HG03520 (cell line): Measurements from ENCODE around the gene ACTN1.
"Not testable (repeated sequence)": the region's sequence is repeated elsewhere in the genome, so short reads cannot be mapped to it uniquely, and the experiment has no call there.

Experiments
- ATAC-seq: cut with Tn5 transposase; IDR thresholded peaks from one replicate; pipeline ENCODE4 v1.9.1; 2021; ENCODE audit warnings: mild to moderate bottlenecking, moderate library complexity; ENCODE audit not compliant: unreplicated experiment

ACTN1 gene

GRCh38 chr14:68979021-68979721, at the start of gene ACTN1:
Gene ACTN1, minus strand, starts transcription at chr14:68979302. Its CDS starts 246 bp downstream, at chr14:68979056.
- ATAC-seq: no peak

DNA sequence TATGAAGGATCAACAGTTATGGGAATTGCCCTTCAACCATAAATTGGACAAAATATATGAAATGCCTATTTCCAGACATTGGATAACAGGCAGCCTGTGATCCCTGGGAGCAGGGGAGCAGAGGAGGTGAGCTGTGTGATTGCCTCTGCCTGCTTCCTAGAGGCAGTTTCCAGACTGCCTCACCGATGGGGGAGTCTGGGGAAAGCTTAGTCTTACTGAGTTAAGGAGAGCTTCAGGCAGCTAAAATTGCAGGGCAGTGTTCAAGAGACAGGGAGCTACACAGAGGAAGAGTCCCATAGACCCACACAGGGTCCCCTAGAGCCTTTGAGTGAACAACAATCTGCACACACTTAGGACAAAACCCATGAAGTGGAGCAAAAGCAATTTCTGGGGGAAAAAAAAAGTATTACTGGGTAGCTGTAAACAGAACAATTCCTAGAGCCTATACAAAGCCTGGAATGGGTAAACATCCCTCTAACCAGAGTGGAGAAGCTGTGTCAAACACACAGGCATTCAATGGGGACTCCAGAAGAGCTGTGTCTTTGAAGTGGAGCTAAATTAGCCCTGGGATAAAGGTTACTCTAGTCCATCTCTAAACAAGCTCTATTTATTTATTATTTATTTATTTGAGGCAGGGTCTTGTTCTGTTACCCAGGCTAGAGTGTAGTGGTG, 48.3 kb upstream of the ACTN1 start:
- ATAC-seq: no peak

- no peak for ATAC-seq
These were observed 43.9 kb upstream of the ACTN1 start for GRCh38 chr14:69023035-69023434.

DNA sequence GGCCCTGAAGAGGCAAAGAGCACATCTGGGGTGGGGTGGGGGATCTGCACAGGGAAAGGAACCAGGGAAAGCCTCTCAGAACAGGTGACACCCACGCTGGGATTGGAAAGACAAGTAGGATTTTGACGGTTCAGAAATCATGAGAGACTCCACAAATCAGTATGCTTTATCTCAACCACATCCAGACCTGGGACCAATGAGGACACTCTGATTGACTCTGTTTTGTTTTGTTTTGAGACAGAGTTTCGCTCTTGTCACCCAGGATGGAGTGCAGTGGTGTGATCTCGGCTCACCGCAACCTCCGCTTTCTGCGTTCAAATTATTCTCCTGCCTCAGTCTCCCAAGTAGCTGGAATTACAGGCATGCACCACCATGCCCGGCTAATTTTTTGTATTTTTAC, 43.0 kb upstream of the ACTN1 start:
- ATAC-seq: not testable (repeated sequence)

DNA sequence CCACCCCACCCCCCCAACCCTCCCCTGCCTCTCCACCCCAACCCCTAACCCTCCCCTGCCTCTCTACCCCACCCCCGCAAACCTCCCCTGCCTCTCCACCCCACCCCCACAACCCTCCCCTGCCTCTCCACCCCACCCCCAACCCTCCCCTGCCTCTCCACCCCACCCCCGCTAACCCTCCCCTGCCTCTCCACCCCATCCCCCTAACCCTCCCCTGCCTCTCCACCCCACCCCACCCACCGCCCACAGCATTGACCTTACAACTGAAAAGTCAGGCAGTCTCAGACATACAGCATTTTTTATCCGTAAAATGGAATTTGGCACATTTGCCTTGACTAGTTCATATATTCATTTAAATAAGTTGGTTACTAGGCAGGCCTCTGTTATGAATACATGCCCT, 38.6 kb upstream of the ACTN1 start:
- ATAC-seq: no peak

DNA sequence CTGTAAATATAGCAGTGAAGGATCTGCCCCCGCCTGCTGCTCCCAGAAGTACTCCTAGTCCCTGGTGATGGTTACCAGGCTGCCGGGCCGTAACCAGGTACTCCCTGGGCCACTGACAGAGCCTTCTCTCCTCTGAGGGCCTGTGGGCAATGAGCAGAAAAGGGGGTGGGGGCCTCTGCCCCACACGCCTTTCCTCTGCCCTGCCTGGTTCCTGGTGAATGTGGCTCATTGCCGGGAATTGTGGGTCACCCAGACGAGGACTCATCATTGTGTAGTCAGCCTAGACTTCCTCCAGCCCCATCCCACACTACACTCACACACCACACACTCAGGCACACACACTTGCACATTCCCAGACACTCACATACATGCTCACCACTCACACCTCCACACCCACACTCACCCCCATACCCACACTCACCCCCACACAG, 35.7 kb upstream of the ACTN1 start:
- no peak for ATAC-seq

DNA sequence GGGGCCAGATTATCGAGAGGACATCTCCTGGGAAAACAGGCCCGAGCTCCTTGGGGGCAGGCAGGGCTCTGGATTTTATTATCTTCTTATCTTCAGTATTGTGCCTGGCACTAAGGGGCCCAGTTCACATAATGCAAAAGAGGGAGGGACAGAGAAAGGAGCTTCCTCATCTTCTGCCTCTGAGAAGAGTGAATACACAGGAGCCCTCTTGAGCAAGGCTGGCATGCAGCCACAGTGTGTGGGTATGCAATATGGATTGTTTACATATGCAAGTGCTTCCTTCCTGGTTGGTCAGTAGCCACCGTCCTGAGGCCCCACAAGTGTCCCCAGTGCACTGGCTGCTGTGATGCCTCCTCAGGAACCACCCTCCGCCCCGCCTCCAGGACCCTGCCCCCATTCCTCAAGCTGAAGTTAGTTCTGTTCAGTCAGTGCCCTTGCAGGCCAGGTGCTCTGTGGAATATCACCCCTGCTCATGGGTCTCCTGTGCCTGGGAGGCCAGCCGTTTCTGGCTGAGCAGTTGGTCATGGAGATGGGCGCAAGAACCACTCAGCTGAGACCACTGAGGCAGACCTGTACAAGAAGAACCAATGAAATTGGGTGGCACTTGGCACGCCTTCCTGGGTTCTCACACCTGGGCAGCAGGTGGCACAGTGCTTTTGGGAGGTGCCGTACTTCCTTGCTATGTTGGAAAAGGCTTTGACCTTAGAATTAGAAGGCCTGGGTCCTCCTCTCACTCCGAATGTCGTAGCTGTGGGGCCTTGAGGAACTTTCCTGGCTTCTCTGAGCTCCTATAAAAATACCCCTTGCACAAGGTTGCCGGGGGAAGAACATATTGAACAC, 35.1 kb upstream of the ACTN1 start:
- ATAC-seq: no peak

GRCh38 chr14:69012256-69012953, 33.3 kb upstream of the ACTN1 start:
- ATAC-seq: no peak

DNA sequence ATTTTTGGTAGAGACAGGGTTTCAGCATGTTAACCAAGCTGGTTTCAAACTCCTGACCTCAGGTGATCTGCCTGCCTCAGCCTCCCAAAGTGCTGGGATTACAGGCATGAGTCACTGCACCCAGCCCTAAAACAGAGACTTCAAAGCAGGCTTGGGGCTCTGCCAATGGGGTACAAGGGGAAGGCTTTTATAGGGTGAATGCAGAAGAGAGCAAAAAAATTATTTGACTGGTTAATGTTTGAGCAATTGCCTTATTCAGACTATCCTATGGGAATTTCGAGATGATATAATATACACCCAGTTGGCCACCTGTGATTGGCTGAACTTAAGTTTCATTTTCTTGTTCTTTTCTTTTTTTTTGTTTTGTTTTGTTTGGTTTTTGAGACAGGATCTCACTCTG, 31.5 kb upstream of the ACTN1 start:
- no peak for ATAC-seq

GRCh38 chr14:69008421-69008884, 29.4 kb upstream of the ACTN1 start:
- ATAC-seq: no peak

GRCh38 chr14:69006346-69006745, 27.2 kb upstream of the ACTN1 start:
- no peak for ATAC-seq

- no peak for ATAC-seq
These were observed 26.5 kb upstream of the ACTN1 start for GRCh38 chr14:69005432-69006148.

DNA sequence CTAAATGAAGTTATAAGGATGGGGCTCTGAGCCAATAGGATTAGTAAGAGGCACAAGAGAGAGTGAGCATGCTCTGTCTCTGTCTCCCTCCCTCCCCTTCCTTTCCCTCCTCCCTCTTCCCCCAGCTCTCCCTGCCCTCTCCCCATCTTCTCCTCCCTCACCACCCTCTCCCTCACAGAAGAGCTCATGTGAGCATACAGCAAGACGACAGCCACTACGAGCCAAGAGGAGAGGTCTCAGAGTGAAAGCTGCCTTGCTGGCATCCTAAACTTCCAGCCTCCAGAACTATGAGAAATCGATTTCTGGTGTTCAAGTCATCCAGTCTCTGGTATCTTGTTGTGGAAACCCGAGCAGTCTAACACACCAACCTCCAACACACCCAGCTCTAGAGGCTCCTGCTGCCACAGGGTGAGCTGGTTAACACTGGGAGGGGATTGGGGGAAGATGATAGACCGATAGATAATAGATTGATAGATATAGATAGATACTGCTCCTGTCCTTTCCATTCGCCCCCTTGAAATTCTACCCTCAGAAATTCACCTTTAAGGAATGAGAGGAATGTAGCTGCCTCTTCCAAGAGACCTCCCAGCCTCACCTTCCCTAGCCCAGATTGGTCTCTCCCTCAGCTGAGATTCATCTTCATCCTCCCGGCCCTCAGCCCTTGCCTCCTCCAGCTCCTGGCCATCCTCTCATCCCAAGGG, 25.8 kb upstream of the ACTN1 start:
- no peak for ATAC-seq

DNA sequence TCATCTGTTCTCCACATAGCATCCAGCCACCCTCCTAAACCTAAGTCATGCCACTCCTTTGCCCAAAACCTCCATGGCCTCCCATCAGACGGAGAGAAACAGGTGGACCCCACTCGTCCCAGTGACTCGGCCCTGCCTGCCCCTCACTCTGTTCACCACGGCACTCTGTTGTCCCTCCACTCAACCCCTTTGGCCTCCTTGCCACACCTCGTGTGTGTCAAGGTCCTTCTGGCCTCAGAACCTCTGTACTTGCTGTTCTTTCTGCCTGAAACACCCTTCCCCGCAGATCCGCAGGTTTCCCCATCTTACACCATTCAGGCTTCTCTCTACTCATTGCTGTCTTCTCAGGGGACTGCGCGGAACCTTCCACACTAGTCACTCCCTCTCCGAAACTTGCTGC, 24.5 kb upstream of the ACTN1 start:
- ATAC-seq: no peak

- ATAC-seq: no peak
These were observed 23.0 kb upstream of the ACTN1 start for GRCh38 chr14:69002069-69002468.

GRCh38 chr14:69001375-69001774, 22.3 kb upstream of the ACTN1 start:
- ATAC-seq: no peak

DNA sequence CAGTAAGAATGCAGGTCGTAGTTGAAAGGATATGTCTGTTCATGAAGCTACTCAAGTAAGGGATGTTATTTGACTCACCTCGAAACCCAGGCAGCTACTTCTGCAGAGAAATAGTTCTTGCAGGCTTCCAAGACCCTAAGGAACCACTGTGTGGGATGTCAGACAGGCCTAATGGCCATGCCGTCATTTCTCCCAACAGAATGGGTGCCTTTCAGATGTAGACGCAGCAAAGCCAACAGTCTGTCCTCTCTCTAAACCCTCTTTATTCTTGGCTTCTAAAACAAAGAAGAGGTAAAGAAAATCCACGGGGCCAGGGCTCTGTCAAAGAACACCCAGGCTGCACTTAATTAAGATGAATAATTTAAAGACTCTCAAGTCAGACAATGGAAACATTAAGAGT, 19.0 kb upstream of the ACTN1 start:
- no peak for ATAC-seq

GRCh38 chr14:68995731-68996130, 16.6 kb upstream of the ACTN1 start:
- no peak for ATAC-seq

GRCh38 chr14:68994056-68994455, 15.0 kb upstream of the ACTN1 start:
- no peak for ATAC-seq

DNA sequence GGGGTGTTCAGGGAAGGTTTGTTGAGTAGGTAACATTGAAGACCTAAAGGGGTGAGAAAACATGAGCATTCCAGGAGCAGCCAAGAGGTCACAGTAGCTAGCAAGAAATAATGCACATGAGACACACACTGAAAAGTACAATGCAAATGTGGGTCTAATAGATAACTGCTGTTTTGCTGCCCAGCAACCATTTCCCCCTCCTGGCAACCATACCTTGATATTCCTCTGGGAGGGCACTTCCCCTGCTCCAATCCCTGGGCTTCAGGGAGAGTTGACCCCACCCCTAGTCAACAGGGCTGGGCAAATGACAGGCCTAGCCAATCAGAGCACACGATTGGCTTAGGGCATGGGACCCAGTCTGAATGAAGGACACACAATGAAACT, 8.5 kb upstream of the ACTN1 start:
- ATAC-seq: no peak
